Stimulated activated memory B cell treated with anti-CD40 and anti-IgM and Interleukin-4, amounts not matched to agents 10 μg/mL and 1 μg/mL and 100 μg/mL, for 72 hours (primary cell): Measurements from ENCODE around the gene OSBPL1A.

ENCODE experiments used
- ATAC-seq: fragments of 150-1000 bp; cut with Tn5 transposase; 2 replicates; pipeline ENCODE4 v1.10.0; 2021
- H3K27ac Mint-ChIP-seq: one replicate; pipeline ENCODE4 v1.8.0; 2022; ENCODE audit warnings: mild to moderate bottlenecking, mixed read lengths
- H3K27me3 Mint-ChIP-seq: one replicate; pipeline ENCODE4 v1.8.0; 2022; ENCODE audit warnings: mixed read lengths
- H3K36me3 Mint-ChIP-seq: one replicate; pipeline ENCODE4 v1.8.0; 2022; ENCODE audit warnings: mixed read lengths
- H3K4me1 Mint-ChIP-seq: one replicate; pipeline ENCODE4 v1.8.0; 2022; ENCODE audit warnings: mixed read lengths
- H3K4me3 Mint-ChIP-seq: one replicate; pipeline ENCODE4 v1.8.0; 2022; ENCODE audit warnings: mild to moderate bottlenecking, moderate library complexity, mixed read lengths
- H3K9me3 Mint-ChIP-seq: one replicate; pipeline ENCODE4 v1.8.0; 2022; ENCODE audit warnings: mixed read lengths

OSBPL1A gene

DNA sequence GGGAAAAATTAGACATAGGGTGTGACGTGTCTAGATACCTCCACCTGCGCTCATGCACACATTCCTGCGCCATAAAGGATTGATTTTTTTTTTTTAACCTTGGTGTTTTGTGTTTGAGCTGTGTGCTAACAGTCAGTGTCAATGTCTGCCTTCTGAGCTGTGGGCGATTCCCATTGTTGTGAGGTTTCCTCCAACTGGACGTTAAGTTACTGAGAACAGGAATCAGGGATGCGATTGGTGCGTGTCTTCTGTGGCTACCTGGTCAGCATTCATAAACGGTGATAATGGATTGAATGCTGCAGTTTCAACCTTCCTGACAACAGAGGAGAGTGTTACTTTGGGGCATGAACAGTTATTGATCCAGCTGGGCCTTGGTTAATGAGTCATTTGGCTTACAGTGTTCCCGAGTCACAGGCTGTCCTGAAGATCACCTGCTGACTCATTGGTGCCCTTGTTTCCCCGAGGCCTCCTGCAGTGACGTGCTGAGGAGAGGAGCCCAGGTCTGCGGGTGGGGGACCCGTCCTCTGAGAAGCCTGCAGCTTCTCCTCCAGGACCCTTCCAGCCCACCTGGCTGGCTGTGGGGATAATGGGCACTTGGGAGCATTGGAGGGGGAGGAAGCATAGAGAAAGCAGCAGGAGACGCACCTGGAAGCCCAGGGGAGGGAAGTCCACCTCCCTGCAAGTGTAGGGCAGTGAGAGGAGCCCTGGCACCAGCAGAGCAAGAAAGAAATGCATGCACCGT, 284.6 kb downstream of the OSBPL1A start:
- peaks cover 41% of the 10 kb centered on the region for H3K36me3 Mint-ChIP-seq
- peaks cover 23% of the 10 kb centered on the region for H3K4me1 Mint-ChIP-seq
- no peaks in the 10 kb centered on the region for H3K27me3 Mint-ChIP-seq
- H3K9me3 Mint-ChIP-seq: no peaks in the 10 kb centered on the region
- no peak overlapping the region for H3K4me3 Mint-ChIP-seq
- H3K27ac Mint-ChIP-seq: peak overlapping the region; percentile 5
- no peak for ATAC-seq

DNA sequence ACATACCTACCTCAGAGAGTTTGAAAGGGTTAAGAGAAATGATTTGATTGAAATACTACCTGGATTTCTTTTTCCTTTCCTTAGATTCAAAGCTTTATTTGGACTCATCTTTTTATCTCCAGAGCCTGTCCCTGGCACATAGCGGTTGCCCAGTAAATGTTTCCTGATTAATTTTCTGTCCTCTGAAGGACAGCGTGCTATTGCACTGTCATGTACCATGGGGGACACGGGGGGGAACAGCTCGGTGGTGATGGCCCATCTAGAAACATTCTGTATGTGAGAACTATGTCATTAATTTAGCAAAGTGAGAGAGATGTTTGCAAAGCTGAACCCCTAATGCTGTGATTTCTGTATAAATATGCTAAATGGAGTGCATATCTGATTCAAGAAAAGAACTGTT, 285.2 kb downstream of the OSBPL1A start:
- H3K36me3 Mint-ChIP-seq: peaks cover 41% of the 10 kb centered on the region
- H3K27ac Mint-ChIP-seq: no peak overlapping the region
- H3K9me3 Mint-ChIP-seq: no peaks in the 10 kb centered on the region
- H3K4me1 Mint-ChIP-seq: peaks cover 23% of the 10 kb centered on the region
- H3K4me3 Mint-ChIP-seq: no peak overlapping the region
- no peaks in the 10 kb centered on the region for H3K27me3 Mint-ChIP-seq
- no peak for ATAC-seq
